HL-60/S4 treated with retinoic acid at 250 ng/mL for 4 days and 3 days (cell line): ENCODE results near the gene USP40.

ENCODE experiments used
- in situ Hi-C: fragments of 300-500 bp; cut with MboI; formaldehyde crosslinking; loops from 2 replicates; pipeline ENCODE4 v1.7.0; 2022; ENCODE audit warnings: low sequenced_read_pairs

The USP40 gene

GRCh38 chr2:233463586-233463985, 103.0 kb downstream of the USP40 start:
- in situ Hi-C loops, result no loop called here

- in situ Hi-C loops, result no loop called here
Observed at GRCh38 chr2:233462826-233463470, 103.6 kb downstream of the USP40 start.

GRCh38 chr2:233462202-233462785, 104.3 kb downstream of the USP40 start:
- in situ Hi-C loops, result no loop called here

- in situ Hi-C loops, result no loop called here
Observed at GRCh38 chr2:233461481-233461891, 105.1 kb downstream of the USP40 start.

GRCh38 chr2:233460726-233461441, 105.7 kb downstream of the USP40 start:
- in situ Hi-C loops, result no loop called here

GRCh38 chr2:233459426-233459825, 107.2 kb downstream of the USP40 start:
- in situ Hi-C loops, result no loop called here

- in situ Hi-C loops, result no loop called here
Observed at GRCh38 chr2:233458826-233459225, 107.8 kb downstream of the USP40 start.

GRCh38 chr2:233458031-233458610, 108.5 kb downstream of the USP40 start:
- in situ Hi-C loops, result no loop called here

GRCh38 chr2:233457356-233457755, 109.2 kb downstream of the USP40 start:
- in situ Hi-C loops, result no loop called here

- in situ Hi-C loops, result no loop called here
Observed at GRCh38 chr2:233456934-233457333, 109.6 kb downstream of the USP40 start.

- in situ Hi-C loops, result no loop called here
Observed at GRCh38 chr2:233456111-233456510, 110.5 kb downstream of the USP40 start.

GRCh38 chr2:233455491-233455890, 111.1 kb downstream of the USP40 start:
- in situ Hi-C loops, result no loop called here

GRCh38 chr2:233455006-233455405, 111.6 kb downstream of the USP40 start:
- in situ Hi-C loops, result no loop called here

GRCh38 chr2:233453916-233454315, 112.7 kb downstream of the USP40 start:
- in situ Hi-C loops, result no loop called here

- in situ Hi-C loops, result no loop called here
Observed at GRCh38 chr2:233453111-233453915, 113.3 kb downstream of the USP40 start.

GRCh38 chr2:233451950-233452349, 114.6 kb downstream of the USP40 start:
- in situ Hi-C loops, result no loop called here

- in situ Hi-C loops, result no loop called here
Observed at GRCh38 chr2:233450864-233451575, 115.6 kb downstream of the USP40 start.

GRCh38 chr2:233449921-233450863, 116.4 kb downstream of the USP40 start:
- in situ Hi-C loops, result no loop called here
